K562 (cell line): ENCODE results near the gene TOMM22. TPM values are rescaled to one million over a fixed set of nuclear protein-coding genes. Genes with fewer than 3 reads are reported as not detected.

Experiments
- CEBPB ChIP-seq: fragments of 450-650 bp; IDR thresholded peaks from 2 replicates; pipeline ENCODE4 v1.6.1; 2016; ENCODE audit warnings: missing genetic modification characterization, missing compliant biosample characterization
- CEBPZ ChIP-seq: fragments of 150-350 bp; IDR thresholded peaks from 2 replicates; pipeline ENCODE4 v1.6.1; 2014; ENCODE audit warnings: low read depth, mild to moderate bottlenecking, low read length, borderline replicate concordance
- E2F8 ChIP-seq: fragments of 450-650 bp; IDR thresholded peaks from 2 replicates; pipeline ENCODE4 v1.7.1; 2018; ENCODE audit warnings: mild to moderate bottlenecking, low read depth; ENCODE audit not compliant: partially characterized antibody
- HIVEP1 ChIP-seq: fragments of 250-450 bp; sonication (Bioruptor Pico); IDR thresholded peaks from 2 replicates; pipeline ENCODE4 v1.4.0; 2020; ENCODE audit warnings: mild to moderate bottlenecking
- HNRNPLL ChIP-seq: fragments of 200-400 bp; formaldehyde crosslinking; IDR thresholded peaks from 2 replicates; pipeline ENCODE4 v1.6.1; 2017; ENCODE audit warnings: low read length, low read depth, mild to moderate bottlenecking; ENCODE audit not compliant: poor library complexity, severe bottlenecking
- LCOR ChIP-seq: sonication (generic); formaldehyde crosslinking; IDR thresholded peaks from 2 replicates; pipeline ENCODE4 v1.8.0; 2022; ENCODE audit warnings: mild to moderate bottlenecking, missing genetic modification reagents
- RBBP5 ChIP-seq: fragments of 200-600 bp; sonication (generic); IDR thresholded peaks from 2 replicates; pipeline ENCODE4 v1.6.1; 2012; ENCODE audit warnings: borderline replicate concordance, mild to moderate bottlenecking, low read length, control low read depth, inconsistent platforms; ENCODE audit not compliant: insufficient read depth, poor library complexity, severe bottlenecking
- SOX6 ChIP-seq: fragments of 450-650 bp; IDR thresholded peaks from 2 replicates; pipeline ENCODE4 v1.6.1; 2014; ENCODE audit warnings: mild to moderate bottlenecking
- STAT5B ChIP-seq: fragments of 250-450 bp; sonication (Bioruptor Pico); IDR thresholded peaks from 2 replicates; pipeline ENCODE4 v1.8.0; 2021; ENCODE audit warnings: mild to moderate bottlenecking, inconsistent platforms
- TGIF2 ChIP-seq: sonication (generic); formaldehyde crosslinking; IDR thresholded peaks from 2 replicates; pipeline ENCODE4 v1.8.1; 2022; ENCODE audit warnings: mild to moderate bottlenecking, missing genetic modification reagents, moderate library complexity
- ZNF384 ChIP-seq: IDR thresholded peaks from 2 replicates; pipeline ENCODE4 v1.6.1; 2012; ENCODE audit warnings: low read depth, low read length, improper control_type of control experiment
- ZNF583 ChIP-seq: fragments of 250-450 bp; sonication (Bioruptor Pico); IDR thresholded peaks from 2 replicates; pipeline ENCODE4 v1.4.0; 2020
- ZNF584 ChIP-seq: fragments of 200-800 bp; sonication (Bioruptor generic); IDR thresholded peaks from 2 replicates; pipeline ENCODE4 v1.6.1; 2016; ENCODE audit warnings: low read depth, mild to moderate bottlenecking, missing genetic modification characterization, missing compliant biosample characterization
- ZNF609 ChIP-seq: sonication (generic); formaldehyde crosslinking; IDR thresholded peaks from 2 replicates; pipeline ENCODE4 v1.8.1; 2023; ENCODE audit warnings: missing genetic modification reagents, mild to moderate bottlenecking, borderline replicate concordance
- ZNF740 ChIP-seq, 3 experiments: fragments of 200-800 bp in 1 of 3; sonication (Bioruptor generic) in 1 of 3; sonication (generic) in 1 of 3; formaldehyde crosslinking in 1 of 3; IDR thresholded peaks; 2 replicates each; pipeline versions ENCODE4 v1.6.1 to v1.8.0; 2016 to 2022; ENCODE audit warnings: mild to moderate bottlenecking in 2 of 3, missing compliant biosample characterization in 2 of 3, missing genetic modification characterization in 2 of 3, missing genetic modification reagents in 1 of 3
- polyA plus RNA-seq, 8 experiments: library from polyadenylated mRNA; depleted of rRNA in 4 of 8; stranded (reverse) in 5 of 8; unstranded in 3 of 8; fragments of >200 nt; fragmentation: Nextera tagmentation in 2 of 8; fragmentation: Illumina TruSeq in 1 of 8; extraction: Ambion mirVana in 2 of 8; extraction: Trizol in 1 of 8; gene quantifications; 2 replicates each; pipeline versions ENCODE4 v1.2.1 to v1.2.3, GENCODE V29; 2011 to 2014; ENCODE audit warnings: inconsistent platforms in 1 of 8, missing spikeins in 1 of 8
- total RNA-seq, 7 experiments: library from RNA; depleted of rRNA in 6 of 7; stranded (reverse); fragments of >200 nt in 6 of 7; fragmentation: Illumina TruSeq in 2 of 7; extraction: Trizol in 2 of 7; gene quantifications; 2 replicates each; pipeline versions ENCODE4 v1.2.1 to v1.2.3, GENCODE V29; 2011 to 2021; ENCODE audit warnings: low replicate concordance in 1 of 7

TOMM22 gene
- total and polyA plus RNA-seq, 9 of the 15 experiments (the other 6 are each of a cell fraction or from before 2014, with no cell fraction given), result 25.8 to 108 (median 73.8) TPM

- TF ChIP-seq CEBPB (tag) (no peak), CEBPZ (no peak), LCOR (CRISPR knock-in tag) (no peak), TGIF2 (CRISPR knock-in tag) (no peak), STAT5B (CRISPR knock-in tag) (no peak), ZNF584 (CRISPR knock-in tag) (no peak), ZNF740 (CRISPR knock-in tag; IDR thresholded peaks at IDR 0.05) (no peak), ZNF740 (tag; IDR thresholded peaks at IDR 0.05) (no peak), ZNF609 (no peak), HIVEP1 (CRISPR knock-in tag) (no peak), SOX6 (no peak), HNRNPLL (peak; percentile 21), ZNF583 (CRISPR knock-in tag) (no peak), RBBP5 (peak; percentile 39), ZNF384 (no peak), E2F8 (no peak)
These were observed 15.8 kb downstream of the TOMM22 start (continued) for GRCh38 chr22:38697425-38698089.
